ENCODE results near the gene ZFYVE27. TPM values are rescaled to one million over a fixed set of nuclear protein-coding genes. Genes with fewer than 3 reads are reported as not detected.

Gene ZFYVE27
- total RNA-seq, 8 experiments from 2014 or later: 21.7 to 45.9 (median 31.1) TPM

- Histone ChIP-seq H3K27ac (no peak overlapping the region), H3K4me3 (no peak overlapping the region), H3K4me1 (replicated peaks in 1 of 2) (peaks cover 2% of the 10 kb centered on the region in 2 donors)
- peak in 5 of 8 experiments; percentile 28 to 57 (median 47) for ATAC-seq (replicated peaks in 6 of 8)
- in situ Hi-C loops (cut with MboI; ENCODE audit: low pct_unique_long_range_greater_than_20kb in 2 of 9, low sequenced_read_pairs in 9 of 9, unreplicated experiment in 9 of 9): no loop called here
- WGBS, 10 experiments: 50 to 70% (median 61%) methylated on average over 1 to 2 of the region's 2 CpGs; no CpG with 5 or more reads in 6 of the 10 experiments
Observed at GRCh38 chr10:97708167-97708566, 28.8 kb upstream of the ZFYVE27 start.

- ATAC-seq (replicated peaks in 6 of 8): peak in 3 of 8 experiments; percentile 2 to 29 (median 8)
- peaks cover 4 to 9% of the 10 kb centered on the region in 2 donors for H3K4me1 ChIP-seq (replicated peaks in 1 of 2)
- no peak overlapping the region for H3K27ac ChIP-seq
- in situ Hi-C loops (cut with MboI; ENCODE audit: low pct_unique_long_range_greater_than_20kb in 2 of 9, low sequenced_read_pairs in 9 of 9, unreplicated experiment in 9 of 9): no loop called here
- WGBS, 10 experiments: 0 to 73% (median 21%) methylated on average over 2 to 9 of the region's 18 CpGs; no CpG with 5 or more reads in 2 of the 10 experiments
- H3K4me3 ChIP-seq: no peak overlapping the region
Observed at GRCh38 chr10:97708976-97709946, 27.7 kb upstream of the ZFYVE27 start.

- Histone ChIP-seq H3K4me3 (no peak overlapping the region), H3K27ac (no peak overlapping the region), H3K4me1 (replicated peaks in 1 of 2) (peaks cover 4 to 18% of the 10 kb centered on the region in 2 donors)
- 0 to 100% (median 78%) methylated on average over 1 to 4 of the region's 9 CpGs for WGBS, 10 experiments
- in situ Hi-C loops (cut with MboI; ENCODE audit: low pct_unique_long_range_greater_than_20kb in 2 of 9, low sequenced_read_pairs in 9 of 9, unreplicated experiment in 9 of 9): no loop called here
- no peak for ATAC-seq (replicated peaks in 6 of 8)
Observed at GRCh38 chr10:97711640-97712572, 25.0 kb upstream of the ZFYVE27 start.

GRCh38 chr10:97713339-97713825 lies 23.5 kb upstream of the ZFYVE27 start, which contains the start of gene MARVELD1:
TSS of gene MARVELD1 (plus strand) at chr10:97713730. CDS start at chr10:97713877, 147 bp downstream.
- Histone ChIP-seq H3K4me3 (peak within 1 kb of the TSS; percentile 25 to 42 (median 34)), H3K4me1 (replicated peaks in 1 of 2) (peaks cover 4 to 23% of the 10 kb centered on the region in 2 donors), H3K27ac (peak within 1 kb of the TSS; percentile 33 to 72)
- WGBS, 10 experiments: 0 to 28% (median 0%) methylated on average over 1 to 5 of the region's 37 CpGs; no CpG with 5 or more reads in 7 of the 10 experiments
- in situ Hi-C loops (cut with MboI; ENCODE audit: low pct_unique_long_range_greater_than_20kb in 2 of 9, low sequenced_read_pairs in 9 of 9, unreplicated experiment in 9 of 9): no loop called here
- peak in 6 of 8 experiments; percentile 12 to 52 (median 38) for ATAC-seq (replicated peaks in 6 of 8)

GRCh38 chr10:97713826-97714400 lies 23.0 kb upstream of the ZFYVE27 start:
- 0 to 3% (median 0%) methylated on average over 3 to 14 of the region's 69 CpGs; no CpG with 5 or more reads in 7 of the 10 experiments for WGBS, 10 experiments
- Histone ChIP-seq H3K4me3 (peak overlapping the region; percentile 25 to 42 (median 34)), H3K27ac (peak overlapping the region; percentile 33 to 72), H3K4me1 (replicated peaks in 1 of 2) (peaks cover 8 to 28% of the 10 kb centered on the region in 2 donors)
- in situ Hi-C loops (cut with MboI; ENCODE audit: low pct_unique_long_range_greater_than_20kb in 2 of 9, low sequenced_read_pairs in 9 of 9, unreplicated experiment in 9 of 9): no loop called here
- peak; percentile 57 to 87 (median 82) for ATAC-seq (replicated peaks in 6 of 8)

GRCh38 chr10:97714401-97715258 lies 22.3 kb upstream of the ZFYVE27 start:
- H3K4me3 ChIP-seq: peak overlapping the region; percentile 25 to 42 (median 34)
- in situ Hi-C loops (cut with MboI; ENCODE audit: low pct_unique_long_range_greater_than_20kb in 2 of 9, low sequenced_read_pairs in 9 of 9, unreplicated experiment in 9 of 9): no loop called here
- peaks cover 15 to 30% of the 10 kb centered on the region in 2 donors for H3K4me1 ChIP-seq (replicated peaks in 1 of 2)
- peak; percentile 30 to 65 (median 56) for ATAC-seq (replicated peaks in 6 of 8)
- H3K27ac ChIP-seq: peak overlapping the region; percentile 33 to 72
- WGBS, 10 experiments: 0 to 80% (median 1%) methylated on average over 1 to 16 of the region's 74 CpGs; no CpG with 5 or more reads in 5 of the 10 experiments

- ATAC-seq (replicated peaks in 6 of 8): no peak
- Histone ChIP-seq H3K27ac (no peak overlapping the region), H3K4me1 (replicated peaks in 1 of 2) (peaks cover 15 to 30% of the 10 kb centered on the region in 2 donors), H3K4me3 (no peak overlapping the region)
- in situ Hi-C loops (cut with MboI; ENCODE audit: low pct_unique_long_range_greater_than_20kb in 2 of 9, low sequenced_read_pairs in 9 of 9, unreplicated experiment in 9 of 9): no loop called here
- WGBS, 10 experiments: 0 to 100% (median 61%) methylated on average over 1 to 5 of the region's 8 CpGs; no CpG with 5 or more reads in 4 of the 10 experiments
Observed at GRCh38 chr10:97715259-97715874, 21.6 kb upstream of the ZFYVE27 start.

- H3K27ac ChIP-seq: no peak overlapping the region
- H3K4me3 ChIP-seq: no peak overlapping the region
- WGBS, 10 experiments: 80 to 100% (median 93%) methylated on average over 1 to 3 of the region's 7 CpGs; no CpG with 5 or more reads in 5 of the 10 experiments
- in situ Hi-C loops (cut with MboI; ENCODE audit: low pct_unique_long_range_greater_than_20kb in 2 of 9, low sequenced_read_pairs in 9 of 9, unreplicated experiment in 9 of 9): no loop called here
- peaks cover 15 to 30% of the 10 kb centered on the region in 2 donors for H3K4me1 ChIP-seq (replicated peaks in 1 of 2)
- no peak for ATAC-seq (replicated peaks in 6 of 8)
Observed at GRCh38 chr10:97717627-97718026, 19.3 kb upstream of the ZFYVE27 start.

- ATAC-seq (replicated peaks in 6 of 8): peak in 2 of 8 experiments; percentile 2 to 8
- in situ Hi-C loops (cut with MboI; ENCODE audit: low pct_unique_long_range_greater_than_20kb in 2 of 9, low sequenced_read_pairs in 9 of 9, unreplicated experiment in 9 of 9): no loop called here
- 0 to 100% (median 80%) methylated on average over 1 to 3 of the region's 6 CpGs; no CpG with 5 or more reads in 4 of the 10 experiments for WGBS, 10 experiments
- H3K4me1 ChIP-seq (replicated peaks in 1 of 2): peaks cover 12 to 28% of the 10 kb centered on the region in 2 donors
- no peak overlapping the region for H3K27ac ChIP-seq
- H3K4me3 ChIP-seq: no peak overlapping the region
Observed at GRCh38 chr10:97718178-97718577, 18.8 kb upstream of the ZFYVE27 start.

- 0 to 79% (median 40%) methylated on average over 1 to 6 of the region's 8 CpGs; no CpG with 5 or more reads in 3 of the 10 experiments for WGBS, 10 experiments
- Histone ChIP-seq H3K27ac (no peak overlapping the region), H3K4me3 (no peak overlapping the region), H3K4me1 (replicated peaks in 1 of 2) (peaks cover 11 to 25% of the 10 kb centered on the region in 2 donors)
- ATAC-seq (replicated peaks in 6 of 8): peak in 3 of 8 experiments; percentile 4 to 9 (median 8)
- in situ Hi-C loops (cut with MboI; ENCODE audit: low pct_unique_long_range_greater_than_20kb in 2 of 9, low sequenced_read_pairs in 9 of 9, unreplicated experiment in 9 of 9): no loop called here
Observed at GRCh38 chr10:97718659-97719142, 18.2 kb upstream of the ZFYVE27 start.

- no peak for ATAC-seq (replicated peaks in 6 of 8)
- 38 to 100% (median 94%) methylated on average over 1 to 2 of the region's 2 CpGs; no CpG with 5 or more reads in 1 of the 10 experiments for WGBS, 10 experiments
- Histone ChIP-seq H3K27ac (no peak overlapping the region), H3K4me3 (no peak overlapping the region), H3K4me1 (replicated peaks in 1 of 2) (peaks cover 11 to 18% of the 10 kb centered on the region in 2 donors)
- in situ Hi-C loops (cut with MboI; ENCODE audit: low pct_unique_long_range_greater_than_20kb in 2 of 9, low sequenced_read_pairs in 9 of 9, unreplicated experiment in 9 of 9): no loop called here
Observed at GRCh38 chr10:97719602-97720001, 17.3 kb upstream of the ZFYVE27 start.
